ENCODE results near the gene HNRNPM. TPM values are rescaled to one million over a fixed set of nuclear protein-coding genes. Genes with fewer than 3 reads are reported as not detected.
"Not testable (repeated sequence)": the region's sequence is repeated elsewhere in the genome, so short reads cannot be mapped to it uniquely, and the experiment has no call there.

The HNRNPM gene
- total and polyA plus RNA-seq, 7 donors = 53.2 to 146 (median 91.8) TPM

DNA sequence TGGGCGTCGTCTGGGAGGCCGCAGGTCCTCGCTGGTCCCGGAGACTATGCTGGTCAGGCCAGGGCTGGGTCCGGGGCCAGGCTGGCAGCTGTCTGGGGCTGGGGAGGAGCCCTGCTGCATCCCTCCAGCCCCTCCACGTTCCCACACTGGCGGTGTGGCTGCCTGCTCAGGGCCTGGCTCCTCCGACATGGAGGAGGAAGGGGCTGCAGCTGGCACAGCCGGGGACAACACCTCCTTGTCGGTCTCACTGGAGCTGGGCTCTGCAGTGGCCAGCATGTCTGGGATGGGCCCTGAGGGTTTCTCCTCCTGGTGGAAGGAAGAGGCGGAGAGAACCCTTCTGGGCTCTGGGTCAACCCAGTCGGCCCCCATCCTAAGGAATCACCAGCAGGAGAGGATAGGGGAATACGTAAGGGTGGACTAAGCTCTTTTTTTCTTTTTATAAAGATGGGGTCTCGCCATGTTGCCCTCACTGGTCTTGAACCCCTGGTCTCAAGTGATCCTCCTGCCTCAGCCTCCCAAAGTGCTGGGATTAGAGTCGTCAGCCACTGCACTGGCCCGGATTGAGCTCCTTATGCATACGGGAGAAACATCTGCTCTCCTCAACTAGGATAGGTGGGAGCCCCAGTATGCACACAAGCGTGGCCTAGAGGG is 68.4 kb downstream of the HNRNPM start:
- DNase-seq (no peak), ATAC-seq (no peak)
- WGBS, 3 donors = 34 to 40% (median 38%) methylated on average over 17 to 19 of the region's 19 CpGs
- TF ChIP-seq, protein P1, sequence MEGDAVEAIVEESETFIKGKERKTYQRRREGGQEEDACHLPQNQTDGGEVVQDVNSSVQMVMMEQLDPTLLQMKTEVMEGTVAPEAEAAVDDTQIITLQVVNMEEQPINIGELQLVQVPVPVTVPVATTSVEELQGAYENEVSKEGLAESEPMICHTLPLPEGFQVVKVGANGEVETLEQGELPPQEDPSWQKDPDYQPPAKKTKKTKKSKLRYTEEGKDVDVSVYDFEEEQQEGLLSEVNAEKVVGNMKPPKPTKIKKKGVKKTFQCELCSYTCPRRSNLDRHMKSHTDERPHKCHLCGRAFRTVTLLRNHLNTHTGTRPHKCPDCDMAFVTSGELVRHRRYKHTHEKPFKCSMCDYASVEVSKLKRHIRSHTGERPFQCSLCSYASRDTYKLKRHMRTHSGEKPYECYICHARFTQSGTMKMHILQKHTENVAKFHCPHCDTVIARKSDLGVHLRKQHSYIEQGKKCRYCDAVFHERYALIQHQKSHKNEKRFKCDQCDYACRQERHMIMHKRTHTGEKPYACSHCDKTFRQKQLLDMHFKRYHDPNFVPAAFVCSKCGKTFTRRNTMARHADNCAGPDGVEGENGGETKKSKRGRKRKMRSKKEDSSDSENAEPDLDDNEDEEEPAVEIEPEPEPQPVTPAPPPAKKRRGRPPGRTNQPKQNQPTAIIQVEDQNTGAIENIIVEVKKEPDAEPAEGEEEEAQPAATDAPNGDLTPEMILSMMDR (IDR thresholded peaks at IDR 0.05) = no peak
- Histone ChIP-seq H3K36me3 (ENCODE audit: insufficient read depth in 1 of 2, low read depth in 1 of 2) (peaks cover 0 to 12% of the 10 kb centered on the region in 2 donors), H3K4me1 (peaks cover 15% of the 10 kb centered on the region), H3K9me3 (no peaks in the 10 kb centered on the region), H3K4me3 (peak overlapping the region; percentile 86), H3K27ac (peak overlapping the region; percentile 99), H3K27me3 (ENCODE audit: insufficient read depth in 3 of 3, low read length in 2 of 3) (no peaks in the 10 kb centered on the region)
- intact Hi-C loops (cut with DNase I) = no loop called here

DNA sequence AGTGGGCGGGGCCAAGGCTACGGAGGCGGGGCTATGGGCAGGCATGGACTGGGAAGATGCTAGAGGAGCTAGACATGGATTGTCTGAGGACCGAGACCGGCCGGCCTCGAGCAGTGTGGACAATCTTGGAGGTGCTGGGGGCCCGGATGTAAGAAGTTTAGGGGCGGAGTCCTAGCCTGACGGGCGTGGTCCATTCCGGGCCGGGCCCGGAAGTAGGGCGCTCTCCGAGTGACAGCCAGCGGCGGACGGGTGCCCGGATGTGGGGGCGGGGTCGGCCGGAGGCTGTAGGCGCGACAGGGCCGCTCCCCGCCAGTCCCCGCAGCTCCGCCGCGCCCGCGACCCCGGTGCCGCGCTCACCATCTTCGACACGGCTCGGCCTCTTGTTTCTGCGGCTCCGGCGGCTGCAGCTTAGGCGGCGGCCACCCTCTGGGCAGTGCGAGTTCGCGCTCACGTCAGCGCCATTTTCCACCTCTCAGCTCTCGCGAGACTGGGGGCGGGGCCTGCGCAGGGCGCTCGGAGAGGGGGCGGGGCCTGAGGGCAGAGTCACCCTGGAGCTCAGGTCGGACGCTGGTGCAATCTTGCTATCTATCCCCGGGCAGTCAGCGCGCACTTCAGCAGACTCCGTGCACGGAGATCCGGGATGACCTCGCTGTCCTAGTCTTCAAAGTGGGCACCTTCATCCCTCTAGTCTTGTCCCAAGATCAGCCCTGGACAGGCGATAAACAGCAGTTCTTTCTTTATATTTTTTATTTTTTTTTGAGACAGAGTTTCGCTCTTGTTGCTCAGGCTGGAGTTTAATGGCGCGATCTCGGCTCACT is 69.1 kb downstream of the HNRNPM start, which contains the start of gene ZNF414:
Gene ZNF414, minus strand, starts transcription at position 481 of the 818 bp plus-strand sequence. Its CDS starts 121 bp downstream, at position 360.
- no peaks in the 10 kb centered on the region for H3K9me3 ChIP-seq
- peaks cover 0 to 12% of the 10 kb centered on the region in 2 donors for H3K36me3 ChIP-seq (ENCODE audit: insufficient read depth in 1 of 2, low read depth in 1 of 2)
- peaks cover 15% of the 10 kb centered on the region for H3K4me1 ChIP-seq
- no peaks in the 10 kb centered on the region for H3K27me3 ChIP-seq (ENCODE audit: insufficient read depth in 3 of 3, low read length in 2 of 3)
- H3K27ac ChIP-seq = peak within 1 kb of the TSS; percentile 99
- ATAC-seq (peak; percentile 95 to 98 (median 96)), DNase-seq (peak; percentile 98)
- 0 to 1% (median 1%) methylated on average over 46 to 70 of the region's 70 CpGs for WGBS, 3 donors
- H3K4me3 ChIP-seq = peak within 1 kb of the TSS; percentile 86
- intact Hi-C loops (cut with DNase I) = no loop called here
- TF ChIP-seq, protein P1 (IDR thresholded peaks at IDR 0.05) = no peak

DNA sequence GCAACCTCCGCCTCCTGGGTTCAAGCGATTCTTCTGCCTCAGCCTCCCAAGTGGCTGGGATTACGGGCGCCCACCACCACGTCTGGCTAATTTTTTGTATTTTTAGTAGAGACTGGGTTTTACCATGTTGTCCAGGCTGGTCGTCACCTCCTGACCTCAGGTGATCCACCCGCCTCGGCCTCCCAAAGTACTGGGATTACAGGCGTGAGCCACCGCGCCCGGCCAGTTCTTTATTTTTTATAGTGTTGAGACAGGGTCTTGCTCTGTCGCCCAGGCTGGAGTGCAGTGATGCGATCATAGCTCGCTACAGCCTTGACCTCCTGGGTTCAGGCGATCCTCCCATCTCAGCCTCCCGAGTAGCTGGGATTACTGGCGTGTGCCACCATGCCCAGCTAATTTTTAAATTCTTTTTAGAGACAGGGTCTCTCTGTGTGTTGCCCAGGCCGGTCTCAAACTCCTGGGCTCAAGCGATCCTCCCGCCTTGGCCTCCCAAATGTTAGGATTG is 69.8 kb downstream of the HNRNPM start:
- H3K9me3 ChIP-seq; ATAC-seq; H3K27me3 ChIP-seq (ENCODE audit: insufficient read depth in 3 of 3, low read length in 2 of 3); DNase-seq; intact Hi-C loops (cut with DNase I): not testable (repeated sequence)
- H3K4me3 ChIP-seq = peak overlapping the region; percentile 86
- H3K36me3 ChIP-seq (ENCODE audit: insufficient read depth in 1 of 2, low read depth in 1 of 2) = peaks cover 0 to 12% of the 10 kb centered on the region in 2 donors
- peaks cover 15% of the 10 kb centered on the region for H3K4me1 ChIP-seq
- H3K27ac ChIP-seq = peak overlapping the region; percentile 99
- WGBS, 3 donors = 71 to 75% (median 73%) methylated on average over 21 of the region's 21 CpGs

DNA sequence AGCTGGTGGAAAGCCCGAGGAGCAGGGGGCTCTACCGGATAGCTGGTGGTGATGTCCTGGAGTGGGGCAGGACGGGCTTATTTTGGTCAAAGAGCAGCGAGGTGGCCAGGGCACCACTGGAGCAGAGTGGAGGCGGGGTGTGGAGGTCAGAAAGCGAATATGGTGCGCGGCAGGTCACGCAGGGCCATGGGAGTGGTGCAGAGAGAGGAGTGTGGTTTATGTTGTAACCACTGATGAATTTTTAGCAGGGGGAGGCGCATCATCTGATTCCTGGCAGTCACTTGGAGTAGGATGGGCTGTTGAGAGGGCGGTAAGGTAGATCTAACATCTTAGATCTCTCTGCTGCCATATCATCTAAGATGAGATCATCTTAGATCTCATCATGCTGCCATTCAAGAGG is 70.5 kb downstream of the HNRNPM start:
- no peak overlapping the region for H3K27ac ChIP-seq
- intact Hi-C loops (cut with DNase I) = no loop called here
- no peaks in the 10 kb centered on the region for H3K27me3 ChIP-seq (ENCODE audit: insufficient read depth in 3 of 3, low read length in 2 of 3)
- H3K4me1 ChIP-seq = peaks cover 15% of the 10 kb centered on the region
- H3K9me3 ChIP-seq = no peaks in the 10 kb centered on the region
- H3K4me3 ChIP-seq = no peak overlapping the region
- H3K36me3 ChIP-seq (ENCODE audit: insufficient read depth in 1 of 2, low read depth in 1 of 2) = peaks cover 0 to 8% of the 10 kb centered on the region in 2 donors
- TF ChIP-seq, protein P1 (IDR thresholded peaks at IDR 0.05) = no peak
- 82 to 88% (median 83%) methylated on average over 11 of the region's 11 CpGs for WGBS, 3 donors
- DNase-seq (no peak), ATAC-seq (no peak)

All from psoas muscle (tissue), 8 donors.